ENCODE results near the gene URM1. TPM values are rescaled to one million over a fixed set of nuclear protein-coding genes. Genes with fewer than 3 reads are reported as not detected.

The URM1 gene
- total and polyA plus RNA-seq, 2 donors: 37.9 to 46.7 TPM

GRCh38 chr9:128388150-128388549 is 17.0 kb downstream of the URM1 start:
- DNase-seq (ENCODE audit: low read depth in 6 of 9, low spot score in 9 of 9): no peak
- H3K27ac ChIP-seq (ENCODE audit: low read depth in 1 of 2, low read length in 1 of 2): no peak overlapping the region
- peaks cover 0 to 29% of the 10 kb centered on the region in 2 donors for H3K27me3 ChIP-seq (ENCODE audit: control insufficient read depth in 2 of 2, insufficient read depth in 1 of 2, low read length in 1 of 2)
- peaks cover 65 to 96% of the 10 kb centered on the region in 2 donors for H3K36me3 ChIP-seq (ENCODE audit: control insufficient read depth in 2 of 2, insufficient read depth in 2 of 2, low read length in 1 of 2)
- no peaks in the 10 kb centered on the region for H3K9me3 ChIP-seq (ENCODE audit: control insufficient read depth in 2 of 2, insufficient read depth in 1 of 2, low read length in 1 of 2)
- H3K4me3 ChIP-seq (ENCODE audit: low read length in 2 of 2): no peak overlapping the region
- no peaks in the 10 kb centered on the region for H3K4me1 ChIP-seq (ENCODE audit: control insufficient read depth in 2 of 2, insufficient read depth in 2 of 2, low read length in 2 of 2)
- 97% methylated on average over 10 of the region's 10 CpGs for WGBS

GRCh38 chr9:128389395-128390149 is 18.4 kb downstream of the URM1 start:
- WGBS: 96% methylated on average over 13 of the region's 13 CpGs
- Histone ChIP-seq H3K4me1 (ENCODE audit: control insufficient read depth in 2 of 2, insufficient read depth in 2 of 2, low read length in 2 of 2) (no peaks in the 10 kb centered on the region), H3K27ac (ENCODE audit: low read depth in 1 of 2, low read length in 1 of 2) (no peak overlapping the region), H3K27me3 (ENCODE audit: control insufficient read depth in 2 of 2, insufficient read depth in 1 of 2, low read length in 1 of 2) (peaks cover 0 to 43% of the 10 kb centered on the region in 2 donors), H3K9me3 (ENCODE audit: control insufficient read depth in 2 of 2, insufficient read depth in 1 of 2, low read length in 1 of 2) (peaks cover 0 to 4% of the 10 kb centered on the region in 2 donors), H3K4me3 (ENCODE audit: low read length in 2 of 2) (no peak overlapping the region), H3K36me3 (ENCODE audit: control insufficient read depth in 2 of 2, insufficient read depth in 2 of 2, low read length in 1 of 2) (peaks cover 56 to 90% of the 10 kb centered on the region in 2 donors)
- DNase-seq (ENCODE audit: low read depth in 6 of 9, low spot score in 9 of 9): no peak

GRCh38 chr9:128390150-128390812 is 19.1 kb downstream of the URM1 start:
- no peak overlapping the region for H3K27ac ChIP-seq (ENCODE audit: low read depth in 1 of 2, low read length in 1 of 2)
- H3K4me3 ChIP-seq (ENCODE audit: low read length in 2 of 2): no peak overlapping the region
- H3K9me3 ChIP-seq (ENCODE audit: control insufficient read depth in 2 of 2, insufficient read depth in 1 of 2, low read length in 1 of 2): peaks cover 0 to 4% of the 10 kb centered on the region in 2 donors
- WGBS: 97% methylated on average over 11 of the region's 11 CpGs
- H3K36me3 ChIP-seq (ENCODE audit: control insufficient read depth in 2 of 2, insufficient read depth in 2 of 2, low read length in 1 of 2): peaks cover 49 to 85% of the 10 kb centered on the region in 2 donors
- H3K4me1 ChIP-seq (ENCODE audit: control insufficient read depth in 2 of 2, insufficient read depth in 2 of 2, low read length in 2 of 2): no peaks in the 10 kb centered on the region
- peaks cover 0 to 51% of the 10 kb centered on the region in 2 donors for H3K27me3 ChIP-seq (ENCODE audit: control insufficient read depth in 2 of 2, insufficient read depth in 1 of 2, low read length in 1 of 2)
- no peak for DNase-seq (ENCODE audit: low read depth in 6 of 9, low spot score in 9 of 9)

DNA sequence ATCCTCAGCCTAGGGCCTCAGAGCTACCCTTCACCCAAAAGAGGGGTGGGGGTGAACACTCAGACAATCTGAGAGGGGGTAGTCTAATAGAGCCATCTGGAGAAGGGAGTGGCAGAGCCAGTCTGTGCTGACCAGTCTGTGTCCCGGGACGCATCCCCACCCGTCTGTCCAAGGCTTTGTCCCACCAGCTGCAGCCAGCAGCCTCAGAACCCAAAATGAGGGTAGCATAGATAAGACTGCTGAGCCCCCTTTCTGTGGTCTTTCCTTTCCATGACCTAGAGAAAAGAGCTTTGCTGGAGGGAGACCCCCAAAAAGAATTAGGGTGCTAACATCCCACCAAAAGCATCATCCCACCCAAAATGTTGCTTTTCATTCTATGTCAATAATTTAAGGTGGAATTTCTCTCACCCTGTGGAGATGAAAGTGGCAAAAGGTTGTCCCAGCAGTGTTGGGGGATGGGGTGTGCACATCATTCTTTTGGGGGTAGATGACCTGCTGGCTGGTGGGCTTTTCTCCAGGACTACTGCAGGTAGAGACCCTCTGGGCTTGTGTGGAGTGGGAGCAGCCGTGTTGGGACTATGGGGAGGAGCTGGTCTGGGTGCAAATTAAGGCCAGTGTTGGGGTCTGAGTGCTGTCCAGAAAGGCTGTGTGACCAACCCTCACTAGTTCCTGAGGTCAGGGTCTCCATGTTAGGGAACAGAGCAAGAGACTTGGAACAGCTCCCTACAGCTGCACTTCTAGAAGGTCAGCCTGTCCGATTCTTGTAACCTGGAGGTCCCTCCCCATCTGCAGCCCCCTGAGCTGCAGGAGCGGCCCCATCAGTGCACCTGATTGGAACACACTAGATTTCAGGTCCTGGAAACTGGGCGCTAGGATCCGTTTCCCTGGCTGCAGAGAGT is 19.9 kb downstream of the URM1 start:
- peaks cover 49 to 78% of the 10 kb centered on the region in 2 donors for H3K36me3 ChIP-seq (ENCODE audit: control insufficient read depth in 2 of 2, insufficient read depth in 2 of 2, low read length in 1 of 2)
- WGBS: 98% methylated on average over 8 of the region's 8 CpGs
- no peaks in the 10 kb centered on the region for H3K4me1 ChIP-seq (ENCODE audit: control insufficient read depth in 2 of 2, insufficient read depth in 2 of 2, low read length in 2 of 2)
- H3K4me3 ChIP-seq (ENCODE audit: low read length in 2 of 2): no peak overlapping the region
- peaks cover 0 to 58% of the 10 kb centered on the region in 2 donors for H3K27me3 ChIP-seq (ENCODE audit: control insufficient read depth in 2 of 2, insufficient read depth in 1 of 2, low read length in 1 of 2)
- H3K9me3 ChIP-seq (ENCODE audit: control insufficient read depth in 2 of 2, insufficient read depth in 1 of 2, low read length in 1 of 2): peaks cover 0 to 4% of the 10 kb centered on the region in 2 donors
- DNase-seq (ENCODE audit: low read depth in 6 of 9, low spot score in 9 of 9): no peak
- H3K27ac ChIP-seq (ENCODE audit: low read depth in 1 of 2, low read length in 1 of 2): no peak overlapping the region

- no peak overlapping the region for H3K4me3 ChIP-seq (ENCODE audit: low read length in 2 of 2)
- H3K27me3 ChIP-seq (ENCODE audit: control insufficient read depth in 2 of 2, insufficient read depth in 1 of 2, low read length in 1 of 2): peaks cover 3 to 66% of the 10 kb centered on the region in 2 donors
- H3K4me1 ChIP-seq (ENCODE audit: control insufficient read depth in 2 of 2, insufficient read depth in 2 of 2, low read length in 2 of 2): no peaks in the 10 kb centered on the region
- peaks cover 0 to 4% of the 10 kb centered on the region in 2 donors for H3K9me3 ChIP-seq (ENCODE audit: control insufficient read depth in 2 of 2, insufficient read depth in 1 of 2, low read length in 1 of 2)
- no peak for DNase-seq (ENCODE audit: low read depth in 6 of 9, low spot score in 9 of 9)
- no peak overlapping the region for H3K27ac ChIP-seq (ENCODE audit: low read depth in 1 of 2, low read length in 1 of 2)
- H3K36me3 ChIP-seq (ENCODE audit: control insufficient read depth in 2 of 2, insufficient read depth in 2 of 2, low read length in 1 of 2): peaks cover 49 to 69% of the 10 kb centered on the region in 2 donors
- 95% methylated on average over 21 of the region's 21 CpGs for WGBS
Observed at GRCh38 chr9:128391956-128392301, 20.8 kb downstream of the URM1 start.

- DNase-seq (ENCODE audit: low read depth in 6 of 9, low spot score in 9 of 9): no peak
- no peaks in the 10 kb centered on the region for H3K4me1 ChIP-seq (ENCODE audit: control insufficient read depth in 2 of 2, insufficient read depth in 2 of 2, low read length in 2 of 2)
- no peak overlapping the region for H3K27ac ChIP-seq (ENCODE audit: low read depth in 1 of 2, low read length in 1 of 2)
- H3K27me3 ChIP-seq (ENCODE audit: control insufficient read depth in 2 of 2, insufficient read depth in 1 of 2, low read length in 1 of 2): peaks cover 4 to 72% of the 10 kb centered on the region in 2 donors
- no peak overlapping the region for H3K4me3 ChIP-seq (ENCODE audit: low read length in 2 of 2)
- peaks cover 0 to 4% of the 10 kb centered on the region in 2 donors for H3K9me3 ChIP-seq (ENCODE audit: control insufficient read depth in 2 of 2, insufficient read depth in 1 of 2, low read length in 1 of 2)
- WGBS: 94% methylated on average over 88 of the region's 88 CpGs
- peaks cover 43 to 63% of the 10 kb centered on the region in 2 donors for H3K36me3 ChIP-seq (ENCODE audit: control insufficient read depth in 2 of 2, insufficient read depth in 2 of 2, low read length in 1 of 2)
Observed at GRCh38 chr9:128392302-128393144, 21.3 kb downstream of the URM1 start.

DNA sequence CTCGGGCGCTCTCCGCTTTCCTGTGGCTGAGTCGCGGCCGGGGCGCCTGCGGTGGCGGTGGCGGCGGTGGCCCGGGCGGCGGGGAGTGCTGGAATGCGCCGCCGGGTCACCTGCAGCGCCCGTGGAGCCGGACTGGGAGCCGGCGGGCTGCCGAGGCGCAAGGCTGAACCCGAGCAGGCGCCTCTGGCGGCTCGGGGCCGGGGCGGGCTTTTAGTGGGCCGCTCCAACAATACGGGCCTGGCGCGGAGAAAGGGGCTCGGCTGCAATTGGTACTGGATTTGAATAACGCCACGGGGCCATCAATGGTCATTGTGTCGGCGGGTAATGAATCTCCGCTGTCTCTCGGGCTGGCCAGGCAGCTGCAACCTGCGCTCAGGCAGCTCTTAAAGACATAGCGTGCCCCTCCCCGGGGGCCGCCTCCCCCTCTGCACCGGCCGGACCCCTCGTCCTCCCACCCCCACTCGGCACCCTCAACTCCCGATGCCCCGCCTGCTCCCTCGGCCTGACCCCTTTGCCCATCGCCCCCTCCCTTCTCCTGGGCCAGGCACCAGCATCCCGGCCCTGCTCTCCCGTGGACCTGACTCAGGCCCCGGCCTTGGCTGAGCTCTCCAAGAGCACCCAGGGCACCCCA is 22.1 kb downstream of the URM1 start:
- Histone ChIP-seq H3K27ac (ENCODE audit: low read depth in 1 of 2, low read length in 1 of 2) (no peak overlapping the region), H3K27me3 (ENCODE audit: control insufficient read depth in 2 of 2, insufficient read depth in 1 of 2, low read length in 1 of 2) (peaks cover 4 to 79% of the 10 kb centered on the region in 2 donors), H3K9me3 (ENCODE audit: control insufficient read depth in 2 of 2, insufficient read depth in 1 of 2, low read length in 1 of 2) (peaks cover 0 to 4% of the 10 kb centered on the region in 2 donors), H3K36me3 (ENCODE audit: control insufficient read depth in 2 of 2, insufficient read depth in 2 of 2, low read length in 1 of 2) (peaks cover 35 to 56% of the 10 kb centered on the region in 2 donors), H3K4me1 (ENCODE audit: control insufficient read depth in 2 of 2, insufficient read depth in 2 of 2, low read length in 2 of 2) (no peaks in the 10 kb centered on the region), H3K4me3 (ENCODE audit: low read length in 2 of 2) (no peak overlapping the region)
- 91% methylated on average over 56 of the region's 56 CpGs for WGBS
- DNase-seq (ENCODE audit: low read depth in 6 of 9, low spot score in 9 of 9): no peak

- 94% methylated on average over 7 of the region's 7 CpGs for WGBS
- Histone ChIP-seq H3K27me3 (ENCODE audit: control insufficient read depth in 2 of 2, insufficient read depth in 1 of 2, low read length in 1 of 2) (peaks cover 4 to 82% of the 10 kb centered on the region in 2 donors), H3K4me3 (ENCODE audit: low read length in 2 of 2) (no peak overlapping the region), H3K9me3 (ENCODE audit: control insufficient read depth in 2 of 2, insufficient read depth in 1 of 2, low read length in 1 of 2) (peaks cover 0 to 4% of the 10 kb centered on the region in 2 donors), H3K36me3 (ENCODE audit: control insufficient read depth in 2 of 2, insufficient read depth in 2 of 2, low read length in 1 of 2) (peaks cover 28 to 49% of the 10 kb centered on the region in 2 donors), H3K27ac (ENCODE audit: low read depth in 1 of 2, low read length in 1 of 2) (no peak overlapping the region), H3K4me1 (ENCODE audit: control insufficient read depth in 2 of 2, insufficient read depth in 2 of 2, low read length in 2 of 2) (no peaks in the 10 kb centered on the region)
- DNase-seq (ENCODE audit: low read depth in 6 of 9, low spot score in 9 of 9): no peak
Observed at GRCh38 chr9:128393970-128394369, 22.8 kb downstream of the URM1 start.
